Smooth muscle cell (in vitro differentiated cells): ENCODE measurements around the gene TIGD2. TPM values are rescaled to one million over a fixed set of nuclear protein-coding genes. Genes with fewer than 3 reads are reported as not detected.
A peak's percentile ranks its signal among the peaks of the same experiment; 100 is the strongest.

Experiments
- DNase-seq: peaks from one replicate; lab custom pipeline; 2025; ENCODE audit not compliant: unreplicated experiment; lab: John Stamatoyannopoulos, UW
- H2AFZ ChIP-seq: fragments of 200-600 bp; sonication (generic); 2 replicates; pipeline ENCODE4 v1.6.0; 2016; ENCODE audit warnings: antibody characterized with exemption, low read depth, mild to moderate bottlenecking
- H3F3A ChIP-seq: fragments of 200-600 bp; sonication (generic); 2 replicates; pipeline ENCODE4 v1.6.0; 2017; ENCODE audit warnings: antibody characterized with exemption, low read depth
- H3K27ac ChIP-seq: fragments of 200-600 bp; sonication (generic); 2 replicates; pipeline ENCODE4 v1.5.1; 2016; ENCODE audit warnings: low read depth, mild to moderate bottlenecking
- H3K27me3 ChIP-seq: fragments of 200-600 bp; sonication (generic); 2 replicates; pipeline ENCODE4 v1.6.1; 2016; ENCODE audit warnings: low read depth, mild to moderate bottlenecking
- H3K36me3 ChIP-seq: fragments of 200-600 bp; sonication (generic); 2 replicates; pipeline ENCODE4 v1.5.1; 2016; ENCODE audit warnings: low read depth
- H3K4me1 ChIP-seq: fragments of 200-600 bp; sonication (generic); 2 replicates; pipeline ENCODE4 v1.5.1; 2016; ENCODE audit warnings: low read depth
- H3K4me2 ChIP-seq: fragments of 200-600 bp; sonication (generic); 2 replicates; pipeline ENCODE4 v1.6.0; 2016; ENCODE audit warnings: mild to moderate bottlenecking
- H3K4me3 ChIP-seq: fragments of 200-600 bp; sonication (generic); 2 replicates; pipeline ENCODE4 v1.5.1; 2016; ENCODE audit warnings: mild to moderate bottlenecking
- H3K79me2 ChIP-seq: fragments of 200-600 bp; sonication (generic); 2 replicates; pipeline ENCODE4 v1.6.0; 2016; ENCODE audit warnings: low read depth, mild to moderate bottlenecking
- H3K9ac ChIP-seq: fragments of 200-600 bp; sonication (generic); 2 replicates; pipeline ENCODE4 v1.6.0; 2016; ENCODE audit warnings: low read depth
- H3K9me3 ChIP-seq: fragments of 200-600 bp; sonication (generic); replicated peaks from 2 replicates; pipeline ENCODE4 v1.5.1; 2016; ENCODE audit warnings: low read depth
- H4K20me1 ChIP-seq: fragments of 200-600 bp; sonication (generic); 2 replicates; pipeline ENCODE4 v1.6.0; 2016; ENCODE audit warnings: low read depth
- WGBS: methylation state at CpG from one replicate; pipeline ENCODE4 v1.1.7; 2016; ENCODE audit warnings: low lambda C conversion rate; 5-methylcytosine and 5-hydroxymethylcytosine counted together
- polyA plus RNA-seq: library from polyadenylated mRNA; unstranded; fragments of >200 nt; fragmentation: Nextera tagmentation; extraction: Ambion mirVana; gene quantifications from 2 replicates; pipeline ENCODE4 v1.2.1, GENCODE V29; 2016
- total RNA-seq: library from RNA; depleted of rRNA; stranded (reverse); fragments of >200 nt; gene quantifications from 2 replicates; pipeline ENCODE4 v1.2.3, GENCODE V29; 2014
- TF ChIP-seq, protein P1 (sequence below): fragments of 200-600 bp; sonication (generic); IDR thresholded peaks from 2 replicates; pipeline ENCODE4 v1.5.1; 2017; ENCODE audit warnings: borderline replicate concordance, mild to moderate bottlenecking, antibody characterized with exemption; ENCODE audit not compliant: insufficient read depth, poor library complexity, severe bottlenecking

The TIGD2 gene
- total and polyA plus RNA-seq, 2 experiments from 2014 or later, result 3.8 to 7.5 TPM

DNA sequence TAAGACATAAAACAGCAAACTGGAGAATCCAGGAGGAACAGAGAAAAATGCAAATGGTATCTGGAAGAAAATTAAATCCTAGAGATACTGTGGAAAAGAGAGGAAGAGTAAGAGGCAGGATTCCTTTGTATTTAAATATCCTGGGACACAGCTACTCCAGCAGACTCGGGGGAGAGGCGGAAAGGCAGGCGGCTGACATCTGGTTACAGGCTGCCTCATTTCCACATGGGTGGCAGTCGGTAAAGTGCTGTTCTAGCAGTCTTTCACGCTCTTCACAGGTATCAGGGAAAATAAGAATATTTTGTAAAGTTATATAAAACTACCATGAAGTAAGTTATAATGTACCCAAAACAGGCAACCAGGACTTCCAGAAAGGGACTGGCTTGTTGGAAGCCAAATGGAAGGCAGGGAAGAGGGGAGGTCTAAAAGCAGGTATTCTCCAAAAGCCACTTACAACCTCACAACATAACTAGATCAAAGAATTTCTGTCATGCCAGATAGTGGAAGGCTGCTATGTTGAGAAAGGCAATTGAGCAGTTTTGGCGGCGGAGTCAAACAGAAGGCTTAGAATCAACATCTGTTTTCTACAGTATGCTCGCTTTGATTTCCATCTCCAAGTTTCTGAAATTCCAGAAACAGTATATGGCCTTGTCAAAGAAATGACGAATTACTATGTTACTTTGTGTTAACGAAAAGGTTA lies 1.3 kb upstream of the TIGD2 start:
- Histone ChIP-seq H3K4me2 (peak overlapping the region; percentile 88), H3K4me3 (peak overlapping the region; percentile 72), H2AFZ (no peak overlapping the region), H3K9me3 (no peaks in the 10 kb centered on the region), H4K20me1 (no peaks in the 10 kb centered on the region), H3K27ac (no peak overlapping the region), H3K36me3 (no peaks in the 10 kb centered on the region), H3K79me2 (no peaks in the 10 kb centered on the region), H3K9ac (no peak overlapping the region), H3K4me1 (peaks cover 6% of the 10 kb centered on the region), H3K27me3 (peaks cover 23% of the 10 kb centered on the region), H3F3A (peaks cover 9% of the 10 kb centered on the region)
- 34% methylated on average over 10 of the region's 10 CpGs for WGBS
- no peak for DNase-seq
- TF ChIP-seq, protein P1, sequence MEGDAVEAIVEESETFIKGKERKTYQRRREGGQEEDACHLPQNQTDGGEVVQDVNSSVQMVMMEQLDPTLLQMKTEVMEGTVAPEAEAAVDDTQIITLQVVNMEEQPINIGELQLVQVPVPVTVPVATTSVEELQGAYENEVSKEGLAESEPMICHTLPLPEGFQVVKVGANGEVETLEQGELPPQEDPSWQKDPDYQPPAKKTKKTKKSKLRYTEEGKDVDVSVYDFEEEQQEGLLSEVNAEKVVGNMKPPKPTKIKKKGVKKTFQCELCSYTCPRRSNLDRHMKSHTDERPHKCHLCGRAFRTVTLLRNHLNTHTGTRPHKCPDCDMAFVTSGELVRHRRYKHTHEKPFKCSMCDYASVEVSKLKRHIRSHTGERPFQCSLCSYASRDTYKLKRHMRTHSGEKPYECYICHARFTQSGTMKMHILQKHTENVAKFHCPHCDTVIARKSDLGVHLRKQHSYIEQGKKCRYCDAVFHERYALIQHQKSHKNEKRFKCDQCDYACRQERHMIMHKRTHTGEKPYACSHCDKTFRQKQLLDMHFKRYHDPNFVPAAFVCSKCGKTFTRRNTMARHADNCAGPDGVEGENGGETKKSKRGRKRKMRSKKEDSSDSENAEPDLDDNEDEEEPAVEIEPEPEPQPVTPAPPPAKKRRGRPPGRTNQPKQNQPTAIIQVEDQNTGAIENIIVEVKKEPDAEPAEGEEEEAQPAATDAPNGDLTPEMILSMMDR, result no peak

DNA sequence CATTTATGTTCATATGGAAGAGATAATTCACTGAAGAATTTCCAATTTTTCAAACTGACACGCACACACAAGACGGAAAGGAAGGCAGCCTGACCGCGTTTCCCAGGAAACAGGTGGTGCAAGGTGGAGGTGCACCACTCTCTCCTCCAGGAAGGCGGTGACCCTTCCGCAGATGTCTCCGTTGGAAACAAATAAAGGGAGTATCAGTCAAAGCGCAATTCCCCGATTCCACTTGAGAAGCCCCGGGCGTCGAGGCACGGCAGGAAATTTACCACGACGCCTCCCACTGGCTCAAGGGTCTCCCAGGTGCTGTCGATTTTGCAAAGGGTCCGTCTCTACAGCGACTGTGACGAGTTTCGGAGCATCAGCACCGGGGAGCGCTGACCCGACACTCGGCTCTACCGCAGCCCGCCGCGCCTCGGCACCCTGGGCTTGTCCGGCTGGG lies 770 bp upstream of the TIGD2 start:
- H3K4me2 ChIP-seq, result peak overlapping the region; percentile 88
- no peaks in the 10 kb centered on the region for H3K79me2 ChIP-seq
- no peak overlapping the region for H3K27ac ChIP-seq
- peak overlapping the region; percentile 95 for H2AFZ ChIP-seq
- H3K36me3 ChIP-seq, result no peaks in the 10 kb centered on the region
- H4K20me1 ChIP-seq, result no peaks in the 10 kb centered on the region
- TF ChIP-seq, protein P1, result no peak
- H3K9ac ChIP-seq, result peak overlapping the region; percentile 60
- H3K4me3 ChIP-seq, result peak overlapping the region; percentile 72
- H3F3A ChIP-seq, result peaks cover 9% of the 10 kb centered on the region
- no peak for DNase-seq
- H3K4me1 ChIP-seq, result peaks cover 6% of the 10 kb centered on the region
- H3K27me3 ChIP-seq, result peaks cover 23% of the 10 kb centered on the region
- 1% methylated on average over 29 of the region's 30 CpGs for WGBS
- no peaks in the 10 kb centered on the region for H3K9me3 ChIP-seq

DNA sequence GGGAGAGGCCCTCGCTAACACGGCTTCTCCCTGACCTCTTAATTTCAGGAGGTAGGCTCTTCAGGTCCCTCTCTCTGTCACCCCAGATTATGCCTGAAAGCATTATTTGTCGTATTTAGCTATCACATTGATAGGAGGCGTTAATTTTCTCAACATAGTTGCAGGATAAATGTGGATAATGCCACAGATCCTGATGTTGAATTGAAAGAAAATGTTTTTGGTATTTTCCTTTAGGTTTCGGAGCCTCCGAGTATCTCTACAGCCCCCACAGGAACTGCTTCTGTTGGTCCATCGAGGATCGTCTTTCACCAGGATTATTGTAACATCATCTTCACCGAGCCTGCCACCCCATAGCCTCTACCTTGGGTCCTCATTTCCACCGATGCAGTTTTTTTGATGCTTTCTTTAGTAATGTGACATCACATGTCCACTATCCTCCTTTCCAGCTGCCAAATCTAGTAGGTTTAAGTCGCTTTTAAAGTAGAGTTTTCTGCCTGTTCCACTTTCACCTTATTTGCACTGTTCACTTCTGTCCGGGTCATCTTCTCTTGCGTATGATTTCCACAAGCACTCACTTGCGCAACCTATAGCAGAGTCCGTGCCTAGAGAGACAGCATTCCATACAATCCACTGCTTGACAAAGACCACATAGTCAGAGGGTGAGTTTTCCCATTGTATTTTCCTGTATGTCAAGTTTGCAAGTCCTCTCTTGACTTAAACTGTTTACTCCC lies 665 bp downstream of the TIGD2 start:
- H2AFZ ChIP-seq, result peak overlapping the region; percentile 69
- H3K27ac ChIP-seq, result peak overlapping the region; percentile 56
- peaks cover 9% of the 10 kb centered on the region for H3F3A ChIP-seq
- WGBS, result 21% methylated on average over 15 of the region's 15 CpGs
- peak overlapping the region; percentile 72 for H3K4me3 ChIP-seq
- H3K36me3 ChIP-seq, result no peaks in the 10 kb centered on the region
- TF ChIP-seq, protein P1, result no peak
- peaks cover 23% of the 10 kb centered on the region for H3K27me3 ChIP-seq
- H3K4me2 ChIP-seq, result peak overlapping the region; percentile 88
- no peaks in the 10 kb centered on the region for H3K9me3 ChIP-seq
- H3K79me2 ChIP-seq, result no peaks in the 10 kb centered on the region
- DNase-seq, result no peak
- no peaks in the 10 kb centered on the region for H4K20me1 ChIP-seq
- peaks cover 6% of the 10 kb centered on the region for H3K4me1 ChIP-seq
- H3K9ac ChIP-seq, result peak overlapping the region; percentile 40
